Suprapubic skin (tissue), 4 donors: ENCODE data around the gene ARID4B.

Experiments
- CTCF ChIP-seq, 2 donors: fragments of 200-600 bp in 1 of 2; fragments of 450-650 bp in 1 of 2; sonication (generic) in 1 of 2; IDR thresholded peaks; one replicate each; pipeline ENCODE4 v1.5.1; 2016 to 2019; ENCODE audit warnings: antibody characterized with exemption in 2 of 2, mild to moderate bottlenecking in 1 of 2, moderate library complexity in 1 of 2
- EP300 ChIP-seq: sonication (generic); formaldehyde crosslinking; IDR thresholded peaks from one replicate; pipeline ENCODE4 v1.6.1; 2017; ENCODE audit warnings: antibody characterized with exemption
- POLR2A ChIP-seq, 2 donors: fragments of 450-650 bp; IDR thresholded peaks; one replicate each; pipeline ENCODE4 v1.6.1; 2017; ENCODE audit warnings: antibody characterized with exemption in 2 of 2, mild to moderate bottlenecking in 2 of 2, moderate library complexity in 2 of 2
- POLR2AphosphoS5 ChIP-seq, 3 donors: sonication (generic); formaldehyde crosslinking; IDR thresholded peaks; one replicate each; pipeline ENCODE4 v1.6.1; 2017; ENCODE audit warnings: antibody characterized with exemption in 3 of 3

GRCh38 chr1:235134171-235134570, 193.8 kb downstream of the ARID4B start:
- TF ChIP-seq POLR2AphosphoS5 (IDR thresholded peaks at IDR 0.05) = no peak
- TF ChIP-seq EP300 = no peak
- no peak for TF ChIP-seq CTCF (IDR thresholded peaks at IDR 0.05)
- no peak for TF ChIP-seq POLR2A (IDR thresholded peaks at IDR 0.05)
